Measurements from ENCODE around the gene CAPN2.

GRCh38 chr1:223674119-223674890, 38.0 kb upstream of the CAPN2 start:
- TF ChIP-seq CTCF (IDR thresholded peaks at IDR 0.05; ENCODE audit: insufficient read depth, low read length, poor library complexity, severe bottlenecking) (no peak), EZH2phosphoT487 (conservative IDR thresholded peaks at IDR 0.05; ENCODE audit: low read length) (no peak)

All from SU-DHL-6 (cell line).